Measurements from ENCODE around the gene PRLR.

DNA sequence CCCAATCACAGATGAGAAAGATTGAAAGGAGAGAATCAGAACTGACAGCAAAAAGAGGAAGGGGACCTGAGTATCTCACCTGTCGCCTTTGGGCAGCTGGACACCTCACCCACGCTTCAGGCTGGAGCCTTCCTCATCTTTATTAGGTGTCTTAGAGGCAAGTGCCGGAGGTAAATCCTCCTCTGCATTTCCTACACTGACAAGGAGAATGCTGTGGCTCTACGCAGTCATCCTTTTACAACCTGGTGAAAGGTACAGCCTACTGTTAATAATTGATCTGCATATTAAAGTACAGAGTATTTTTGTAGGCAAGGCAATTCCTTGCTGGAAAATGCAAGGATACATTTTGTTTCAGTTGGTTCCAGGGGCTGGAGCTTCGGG, 34.8 kb downstream of the PRLR start:
- TF ChIP-seq, protein P1, sequence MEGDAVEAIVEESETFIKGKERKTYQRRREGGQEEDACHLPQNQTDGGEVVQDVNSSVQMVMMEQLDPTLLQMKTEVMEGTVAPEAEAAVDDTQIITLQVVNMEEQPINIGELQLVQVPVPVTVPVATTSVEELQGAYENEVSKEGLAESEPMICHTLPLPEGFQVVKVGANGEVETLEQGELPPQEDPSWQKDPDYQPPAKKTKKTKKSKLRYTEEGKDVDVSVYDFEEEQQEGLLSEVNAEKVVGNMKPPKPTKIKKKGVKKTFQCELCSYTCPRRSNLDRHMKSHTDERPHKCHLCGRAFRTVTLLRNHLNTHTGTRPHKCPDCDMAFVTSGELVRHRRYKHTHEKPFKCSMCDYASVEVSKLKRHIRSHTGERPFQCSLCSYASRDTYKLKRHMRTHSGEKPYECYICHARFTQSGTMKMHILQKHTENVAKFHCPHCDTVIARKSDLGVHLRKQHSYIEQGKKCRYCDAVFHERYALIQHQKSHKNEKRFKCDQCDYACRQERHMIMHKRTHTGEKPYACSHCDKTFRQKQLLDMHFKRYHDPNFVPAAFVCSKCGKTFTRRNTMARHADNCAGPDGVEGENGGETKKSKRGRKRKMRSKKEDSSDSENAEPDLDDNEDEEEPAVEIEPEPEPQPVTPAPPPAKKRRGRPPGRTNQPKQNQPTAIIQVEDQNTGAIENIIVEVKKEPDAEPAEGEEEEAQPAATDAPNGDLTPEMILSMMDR (IDR thresholded peaks at IDR 0.05): no peak
- no peak for TF ChIP-seq POLR2A (IDR thresholded peaks at IDR 0.05)

All from right lobe of liver (tissue), 4 donors.